Mesodermal cell (in vitro differentiated cells): Measurements from ENCODE around the gene NOL4L.
A peak's percentile ranks its signal among the peaks of the same experiment; 100 is the strongest.
"Not testable (repeated sequence)": the region's sequence is repeated elsewhere in the genome, so short reads cannot be mapped to it uniquely, and the experiment has no call there.

Experiments used
- H3K27ac ChIP-seq: 2 replicates; pipeline ENCODE4 v1.7.0; 2013; ENCODE audit warnings: mild to moderate bottlenecking, low read depth, low read length, moderate library complexity; ENCODE audit not compliant: severe bottlenecking
- H3K36me3 ChIP-seq: 2 replicates; pipeline ENCODE4 v1.7.1; 2013; ENCODE audit warnings: mild to moderate bottlenecking, low read length, moderate library complexity; ENCODE audit not compliant: control insufficient read depth, insufficient read depth
- H3K4me1 ChIP-seq: one replicate; pipeline ENCODE4 v1.7.1; 2013; ENCODE audit warnings: mild to moderate bottlenecking, low read length; ENCODE audit not compliant: insufficient read depth, control insufficient read depth, poor library complexity, severe bottlenecking
- H3K4me3 ChIP-seq: 2 replicates; pipeline ENCODE4 v1.7.0; 2013; ENCODE audit warnings: low read length, control low read depth, mild to moderate bottlenecking; ENCODE audit not compliant: insufficient read depth, poor library complexity, severe bottlenecking; ENCODE audit errors: extremely low read depth
- H3K9me3 ChIP-seq: 2 replicates; pipeline ENCODE4 v1.7.1; 2013; ENCODE audit warnings: mild to moderate bottlenecking, low read length, moderate library complexity; ENCODE audit not compliant: control insufficient read depth
- WGBS, 2 experiments: methylation state at CpG; one replicate each; pipeline ENCODE4 v1.1.5; 2013; ENCODE audit warnings: missing lambda C conversion rate in 2 of 2; ENCODE audit not compliant: insufficient coverage in 2 of 2; 5-methylcytosine and 5-hydroxymethylcytosine counted together

Gene NOL4L

GRCh38 chr20:32594669-32595068 lies 9.5 kb upstream of the NOL4L start:
- H3K27ac ChIP-seq, H3K36me3 ChIP-seq, H3K4me1 ChIP-seq, H3K9me3 ChIP-seq, H3K4me3 ChIP-seq: not testable (repeated sequence)
- 94 to 96% methylated on average over 2 to 3 of the region's 5 CpGs for WGBS, 2 experiments

DNA sequence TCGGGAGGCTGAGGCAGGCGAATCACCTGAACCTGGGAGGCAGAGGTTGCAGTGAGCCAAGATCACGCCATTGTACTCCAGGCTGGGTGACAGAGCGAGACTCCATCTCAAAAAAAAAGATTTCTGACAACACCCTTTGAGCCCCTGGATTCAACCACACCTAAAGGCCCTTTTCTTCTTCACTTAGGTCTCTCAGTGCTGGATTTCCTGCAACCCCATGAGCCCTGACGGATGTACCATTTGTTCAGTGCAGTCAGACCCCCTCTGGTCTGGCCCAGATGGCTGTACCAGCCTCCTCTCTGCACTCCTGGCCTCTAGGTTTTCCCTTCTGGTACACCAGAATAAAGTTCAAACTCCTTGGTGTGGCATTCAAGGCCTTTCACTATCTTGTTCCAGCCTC lies 9.1 kb upstream of the NOL4L start:
- H3K9me3 ChIP-seq = no peaks in the 10 kb centered on the region
- H3K36me3 ChIP-seq = no peaks in the 10 kb centered on the region
- peaks cover 4% of the 10 kb centered on the region for H3K4me1 ChIP-seq
- no peak overlapping the region for H3K4me3 ChIP-seq
- 89 to 92% methylated on average over 5 of the region's 5 CpGs for WGBS, 2 experiments
- no peak overlapping the region for H3K27ac ChIP-seq

GRCh38 chr20:32592616-32593015 lies 7.5 kb upstream of the NOL4L start:
- not testable (repeated sequence) for H3K4me3 ChIP-seq, H3K36me3 ChIP-seq, H3K4me1 ChIP-seq, H3K27ac ChIP-seq, H3K9me3 ChIP-seq
- 83 to 100% methylated on average over 1 to 4 of the region's 4 CpGs for WGBS, 2 experiments

DNA sequence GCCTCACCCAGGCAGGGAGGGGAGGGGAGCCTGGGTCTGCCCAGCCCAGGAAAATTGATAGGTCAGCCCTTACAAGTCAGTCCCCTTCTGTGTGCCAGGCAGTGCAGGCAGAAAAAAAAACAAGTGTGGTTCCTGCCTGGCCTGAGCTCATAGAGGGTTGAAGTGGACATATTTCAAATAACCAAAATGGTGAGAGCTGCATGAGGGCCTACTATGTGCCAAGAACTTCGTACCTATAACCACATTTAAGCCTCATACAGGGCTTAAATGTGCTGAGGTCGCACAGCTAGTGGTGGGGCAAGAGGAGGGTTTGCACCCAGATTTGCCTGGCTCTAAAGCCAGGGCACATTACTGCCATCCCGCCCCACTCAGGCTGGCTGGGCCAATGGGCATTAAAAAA lies 6.9 kb upstream of the NOL4L start:
- peaks cover 7% of the 10 kb centered on the region for H3K4me1 ChIP-seq

DNA sequence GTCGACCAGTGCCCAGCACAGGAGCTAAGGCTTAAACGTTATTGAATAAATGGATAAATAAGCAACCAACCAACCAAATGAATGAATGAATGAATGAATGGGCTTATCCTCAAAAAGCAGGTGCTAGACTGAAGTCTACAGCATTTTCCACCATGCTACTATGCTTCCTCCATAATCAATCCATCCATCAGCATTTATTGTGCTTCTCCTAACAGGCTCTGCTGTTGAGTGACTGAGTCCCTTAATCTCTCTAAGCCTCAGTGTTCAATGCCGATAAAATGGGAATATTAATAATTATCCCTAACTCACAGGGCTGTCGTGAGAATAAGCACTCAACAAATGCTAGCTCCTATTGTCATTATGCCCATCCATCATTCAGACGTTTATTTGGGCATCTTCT lies 4.6 kb upstream of the NOL4L start:
- no peak overlapping the region for H3K27ac ChIP-seq
- no peaks in the 10 kb centered on the region for H3K36me3 ChIP-seq

More for the DNA sequence above, 6.9 kb upstream of the NOL4L start:
- Histone ChIP-seq H3K27ac (no peak overlapping the region), H3K4me3 (no peak overlapping the region), H3K36me3 (no peaks in the 10 kb centered on the region), H3K9me3 (no peaks in the 10 kb centered on the region)
- 100% methylated on average over 1 to 2 of the region's 3 CpGs for WGBS, 2 experiments

DNA sequence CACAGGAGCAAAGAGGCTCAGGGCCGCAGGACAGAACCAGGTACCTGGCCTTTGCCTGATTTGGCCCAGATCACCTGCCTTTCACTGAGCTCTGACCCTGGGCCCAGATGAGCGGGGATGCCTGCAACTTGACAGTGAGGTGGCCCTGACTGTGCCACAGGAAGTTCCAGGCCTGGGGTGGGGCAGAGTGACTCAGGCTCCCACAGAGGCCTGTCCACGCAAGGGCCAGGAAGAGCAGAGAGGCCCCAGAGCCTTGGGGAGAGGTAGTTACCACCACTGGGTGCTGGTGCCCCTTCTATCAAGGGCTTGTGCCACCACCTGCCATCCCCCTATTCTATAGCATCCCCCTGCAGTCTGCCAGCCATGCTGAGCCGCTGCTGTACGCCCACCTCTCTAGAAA lies 4.1 kb upstream of the NOL4L start:
- WGBS, 2 experiments = 79 to 85% methylated on average over 5 of the region's 5 CpGs
- H3K4me1 ChIP-seq = peaks cover 7% of the 10 kb centered on the region
- H3K36me3 ChIP-seq = no peaks in the 10 kb centered on the region

More for the DNA sequence above, 4.6 kb upstream of the NOL4L start:
- Histone ChIP-seq H3K4me3 (no peak overlapping the region), H3K4me1 (peaks cover 7% of the 10 kb centered on the region), H3K9me3 (no peaks in the 10 kb centered on the region)
- 81 to 91% methylated on average over 2 to 3 of the region's 5 CpGs for WGBS, 2 experiments

DNA sequence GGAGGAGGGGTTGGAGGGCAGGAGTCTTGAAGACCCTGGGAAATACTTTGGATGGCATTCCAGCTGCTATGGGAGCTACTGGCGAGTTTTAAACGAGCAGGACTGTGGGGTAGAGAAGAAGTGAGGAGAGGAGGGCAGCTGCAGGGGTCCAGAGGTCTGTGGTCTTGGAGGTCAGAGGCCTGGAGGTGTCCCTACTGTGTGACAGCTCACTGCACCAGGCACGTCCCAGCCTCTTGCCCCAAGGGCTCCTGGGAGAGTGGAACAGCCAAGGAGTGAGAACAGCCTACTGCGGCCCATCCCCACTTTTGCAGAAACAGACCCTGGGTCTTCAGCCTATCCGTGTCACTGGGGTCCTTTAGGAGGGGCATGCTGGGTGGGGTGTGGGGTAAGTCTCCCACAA lies 2.9 kb upstream of the NOL4L start:
- Histone ChIP-seq H3K4me3 (no peak overlapping the region), H3K4me1 (peaks cover 7% of the 10 kb centered on the region), H3K27ac (no peak overlapping the region), H3K9me3 (no peaks in the 10 kb centered on the region), H3K36me3 (no peaks in the 10 kb centered on the region)
- 64 to 82% methylated on average over 4 of the region's 5 CpGs for WGBS, 2 experiments

More for the DNA sequence above, 4.1 kb upstream of the NOL4L start:
- Histone ChIP-seq H3K4me3 (no peak overlapping the region), H3K9me3 (no peaks in the 10 kb centered on the region), H3K27ac (no peak overlapping the region)

- no peak overlapping the region for H3K27ac ChIP-seq
- H3K4me1 ChIP-seq = peaks cover 19% of the 10 kb centered on the region
- WGBS, 2 experiments = 56 to 87% methylated on average over 3 to 4 of the region's 8 CpGs
- H3K36me3 ChIP-seq = no peaks in the 10 kb centered on the region
- H3K4me3 ChIP-seq = no peak overlapping the region
- H3K9me3 ChIP-seq = no peaks in the 10 kb centered on the region
These were observed 1.2 kb upstream of the NOL4L start for GRCh38 chr20:32586291-32586690.

GRCh38 chr20:32585586-32586127 lies 524 bp upstream of the NOL4L start:
- Histone ChIP-seq H3K36me3 (no peaks in the 10 kb centered on the region), H3K27ac (no peak overlapping the region), H3K9me3 (no peaks in the 10 kb centered on the region), H3K4me1 (peaks cover 26% of the 10 kb centered on the region), H3K4me3 (no peak overlapping the region)
- 8 to 11% methylated on average over 31 to 32 of the region's 32 CpGs for WGBS, 2 experiments

GRCh38 chr20:32583581-32584070 lies 1.5 kb downstream of the NOL4L start:
- H3K9me3 ChIP-seq = no peaks in the 10 kb centered on the region
- H3K4me1 ChIP-seq = peaks cover 19% of the 10 kb centered on the region
- peak overlapping the region; percentile 58 for H3K4me3 ChIP-seq
- 0 to 5% methylated on average over 8 to 9 of the region's 52 CpGs for WGBS, 2 experiments
- no peak overlapping the region for H3K27ac ChIP-seq
- no peaks in the 10 kb centered on the region for H3K36me3 ChIP-seq

GRCh38 chr20:32582659-32583580 lies 2.2 kb downstream of the NOL4L start:
- WGBS, 2 experiments = 4 to 7% methylated on average over 15 to 27 of the region's 91 CpGs
- no peaks in the 10 kb centered on the region for H3K9me3 ChIP-seq
- peaks cover 19% of the 10 kb centered on the region for H3K4me1 ChIP-seq
- peak overlapping the region; percentile 58 for H3K4me3 ChIP-seq
- H3K36me3 ChIP-seq = no peaks in the 10 kb centered on the region
- H3K27ac ChIP-seq = peak overlapping the region; percentile 41
